Glutamatergic neuron (in vitro differentiated cells): ENCODE measurements around the gene PPFIA1. TPM values are rescaled to one million over a fixed set of nuclear protein-coding genes. Genes with fewer than 3 reads are reported as not detected.

Experiments used
- DNase-seq: peaks from one replicate; pipeline ENCODE4 v3.0.0; 2022
- H3K27ac Mint-ChIP-seq: one replicate; pipeline ENCODE4 v1.8.0; 2020; ENCODE audit warnings: mild to moderate bottlenecking, mixed read lengths, inconsistent platforms; ENCODE audit not compliant: unreplicated experiment
- H3K27me3 Mint-ChIP-seq: one replicate; pipeline ENCODE4 v1.8.0; 2020; ENCODE audit warnings: mild to moderate bottlenecking, moderate library complexity, mixed read lengths, inconsistent platforms; ENCODE audit not compliant: unreplicated experiment
- H3K36me3 Mint-ChIP-seq: one replicate; pipeline ENCODE4 v1.8.0; 2020; ENCODE audit warnings: mild to moderate bottlenecking, mixed read lengths, inconsistent platforms; ENCODE audit not compliant: unreplicated experiment
- H3K4me1 Mint-ChIP-seq: one replicate; pipeline ENCODE4 v1.8.0; 2020; ENCODE audit warnings: mild to moderate bottlenecking, low read depth, mixed read lengths, inconsistent platforms; ENCODE audit not compliant: unreplicated experiment
- H3K4me3 Mint-ChIP-seq: one replicate; pipeline ENCODE4 v1.8.0; 2020; ENCODE audit warnings: mild to moderate bottlenecking, mixed read lengths, inconsistent platforms; ENCODE audit not compliant: unreplicated experiment
- H3K9me3 Mint-ChIP-seq: one replicate; pipeline ENCODE4 v1.8.0; 2020; ENCODE audit warnings: mild to moderate bottlenecking, moderate library complexity, mixed read lengths, inconsistent platforms; ENCODE audit not compliant: unreplicated experiment
- total RNA-seq: library from RNA; stranded (reverse); fragmentation: NEBNext Ultra II Directional; extraction: Animal tissue kit (Norgen Biotek cat#: 25700); gene quantifications from one replicate; pipeline ENCODE4 v1.2.1, GENCODE V29; 2021; ENCODE audit not compliant: unreplicated experiment
- TF ChIP-seq, protein P1 (sequence below): fragments of 200-600 bp; sonication (generic); IDR thresholded peaks from one replicate; pipeline ENCODE4 v1.5.0; 2021; ENCODE audit not compliant: partially characterized antibody, unreplicated experiment

Gene PPFIA1
- total RNA-seq, 1 donor from 2014 or later, result 98.6 TPM

DNA sequence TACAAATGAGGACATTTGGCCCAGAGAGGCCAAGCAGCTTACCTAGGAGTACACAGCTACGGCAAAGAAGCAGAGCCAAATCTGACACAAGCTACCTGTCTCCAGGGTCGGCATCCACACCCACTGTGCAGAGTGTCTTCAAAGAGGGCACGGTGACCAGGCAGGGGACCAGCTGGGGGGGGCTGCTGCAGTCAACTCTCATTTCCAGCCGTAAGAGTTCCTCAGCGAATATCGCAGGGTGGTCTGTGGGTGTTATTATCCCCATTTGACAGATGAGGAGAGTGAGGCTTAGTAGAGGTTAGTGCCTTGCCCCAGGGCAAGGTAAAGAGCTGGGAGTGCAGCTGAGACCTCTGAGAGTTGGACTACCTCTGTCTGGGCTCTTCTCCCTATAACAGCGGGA, 7.1 kb upstream of the PPFIA1 start:
- Mint-ChIP-seq H3K36me3 (no peaks in the 10 kb centered on the region), H3K27ac (no peak overlapping the region), H3K4me1 (no peaks in the 10 kb centered on the region), H3K4me3 (no peak overlapping the region), H3K9me3 (no peaks in the 10 kb centered on the region), H3K27me3 (no peaks in the 10 kb centered on the region)
- TF ChIP-seq, protein P1, sequence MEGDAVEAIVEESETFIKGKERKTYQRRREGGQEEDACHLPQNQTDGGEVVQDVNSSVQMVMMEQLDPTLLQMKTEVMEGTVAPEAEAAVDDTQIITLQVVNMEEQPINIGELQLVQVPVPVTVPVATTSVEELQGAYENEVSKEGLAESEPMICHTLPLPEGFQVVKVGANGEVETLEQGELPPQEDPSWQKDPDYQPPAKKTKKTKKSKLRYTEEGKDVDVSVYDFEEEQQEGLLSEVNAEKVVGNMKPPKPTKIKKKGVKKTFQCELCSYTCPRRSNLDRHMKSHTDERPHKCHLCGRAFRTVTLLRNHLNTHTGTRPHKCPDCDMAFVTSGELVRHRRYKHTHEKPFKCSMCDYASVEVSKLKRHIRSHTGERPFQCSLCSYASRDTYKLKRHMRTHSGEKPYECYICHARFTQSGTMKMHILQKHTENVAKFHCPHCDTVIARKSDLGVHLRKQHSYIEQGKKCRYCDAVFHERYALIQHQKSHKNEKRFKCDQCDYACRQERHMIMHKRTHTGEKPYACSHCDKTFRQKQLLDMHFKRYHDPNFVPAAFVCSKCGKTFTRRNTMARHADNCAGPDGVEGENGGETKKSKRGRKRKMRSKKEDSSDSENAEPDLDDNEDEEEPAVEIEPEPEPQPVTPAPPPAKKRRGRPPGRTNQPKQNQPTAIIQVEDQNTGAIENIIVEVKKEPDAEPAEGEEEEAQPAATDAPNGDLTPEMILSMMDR, result no peak
- DNase-seq, result no peak

- Mint-ChIP-seq H3K27me3 (peaks cover 6% of the 10 kb centered on the region), H3K4me3 (no peak overlapping the region), H3K9me3 (peaks cover 1% of the 10 kb centered on the region), H3K27ac (no peak overlapping the region), H3K36me3 (no peaks in the 10 kb centered on the region), H3K4me1 (no peaks in the 10 kb centered on the region)
- DNase-seq, result no peak
- TF ChIP-seq, protein P1, result no peak
Observed at GRCh38 chr11:70265341-70265740, 5.1 kb upstream of the PPFIA1 start.

DNA sequence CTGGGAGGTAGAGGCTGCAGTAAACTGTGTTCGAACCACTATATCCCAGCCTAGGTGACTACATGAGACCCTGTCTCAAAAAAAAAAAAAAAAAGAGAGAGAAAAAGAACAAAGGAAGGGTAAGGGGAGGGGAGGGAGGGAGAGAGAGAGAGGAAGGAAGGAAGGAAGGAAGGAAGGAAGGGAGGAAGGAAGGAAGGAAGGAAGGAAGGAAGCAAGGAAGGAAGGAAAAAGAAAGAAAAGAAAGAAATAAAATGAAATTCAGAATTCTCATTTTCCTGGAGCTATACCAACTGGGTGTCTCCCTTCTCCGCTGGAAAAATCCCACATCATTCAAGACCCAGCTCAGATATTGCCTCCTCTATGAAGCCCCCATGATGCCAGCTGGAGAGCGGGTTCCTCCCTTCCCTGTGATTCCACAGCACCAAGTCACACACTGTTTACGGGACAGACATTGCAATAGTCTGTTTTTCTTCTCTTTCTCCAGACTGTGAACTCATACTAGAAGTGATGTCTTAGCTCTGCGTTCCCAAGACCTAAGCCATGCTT, 3.0 kb upstream of the PPFIA1 start:
- no peak overlapping the region for H3K4me3 Mint-ChIP-seq
- TF ChIP-seq, protein P1, result no peak
- H3K36me3 Mint-ChIP-seq, result no peaks in the 10 kb centered on the region
- H3K27ac Mint-ChIP-seq, result no peak overlapping the region
- peaks cover 10% of the 10 kb centered on the region for H3K27me3 Mint-ChIP-seq
- peaks cover 4% of the 10 kb centered on the region for H3K9me3 Mint-ChIP-seq
- no peak for DNase-seq
- peaks cover 6% of the 10 kb centered on the region for H3K4me1 Mint-ChIP-seq

- H3K27me3 Mint-ChIP-seq, result peaks cover 10% of the 10 kb centered on the region
- no peaks in the 10 kb centered on the region for H3K36me3 Mint-ChIP-seq
- no peak overlapping the region for H3K27ac Mint-ChIP-seq
- H3K9me3 Mint-ChIP-seq, result peaks cover 4% of the 10 kb centered on the region
- TF ChIP-seq, protein P1, result no peak
- DNase-seq, result no peak
- H3K4me3 Mint-ChIP-seq, result no peak overlapping the region
- peaks cover 6% of the 10 kb centered on the region for H3K4me1 Mint-ChIP-seq
Observed at GRCh38 chr11:70268526-70268925, 2.0 kb upstream of the PPFIA1 start.

DNA sequence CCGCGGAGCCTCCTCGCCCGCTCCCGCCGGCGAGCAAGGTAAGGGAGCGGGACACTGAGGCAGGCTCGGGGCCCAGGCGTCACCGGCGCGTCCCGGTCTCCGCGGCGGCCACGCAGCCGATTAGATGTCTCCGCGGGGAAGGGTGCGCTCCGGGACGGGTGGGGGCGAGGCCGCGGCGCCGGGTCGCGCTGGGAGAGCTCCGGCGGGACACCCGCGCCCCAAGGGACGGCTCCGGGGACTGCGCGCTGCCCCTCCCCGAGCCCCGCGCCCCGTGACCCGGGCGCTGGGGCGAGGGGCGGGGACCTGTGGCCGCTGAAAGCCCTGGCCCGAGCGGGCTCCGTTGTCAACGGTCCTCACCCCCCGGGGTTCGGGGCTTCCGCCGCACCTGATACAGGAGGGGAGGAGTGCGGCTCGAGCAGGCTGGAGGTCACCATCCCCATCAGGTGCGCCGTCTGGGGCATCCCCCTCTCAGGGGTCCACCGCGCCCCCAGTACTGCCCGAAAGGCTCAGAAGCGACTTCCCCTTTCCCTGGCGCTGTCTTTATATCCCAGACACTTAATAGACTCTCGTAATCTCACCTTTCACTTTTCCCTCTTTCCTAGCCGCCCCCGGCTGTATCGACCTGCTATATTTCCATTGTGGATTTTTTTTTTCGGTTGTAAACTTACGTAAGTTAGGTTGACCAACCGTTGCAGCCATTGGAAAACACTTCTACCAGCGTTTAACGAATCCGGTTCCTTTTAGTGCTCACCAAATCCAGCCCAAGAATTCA, 573 bp downstream of the PPFIA1 start:
- Mint-ChIP-seq H3K4me1 (peaks cover 6% of the 10 kb centered on the region), H3K4me3 (peak overlapping the region; percentile 99), H3K27ac (peak overlapping the region; percentile 81), H3K27me3 (peaks cover 10% of the 10 kb centered on the region), H3K9me3 (peaks cover 4% of the 10 kb centered on the region), H3K36me3 (no peaks in the 10 kb centered on the region)
- peak; percentile 49 for DNase-seq
- TF ChIP-seq, protein P1, result no peak
